ENCODE measurements around the gene FDXR.

DNA sequence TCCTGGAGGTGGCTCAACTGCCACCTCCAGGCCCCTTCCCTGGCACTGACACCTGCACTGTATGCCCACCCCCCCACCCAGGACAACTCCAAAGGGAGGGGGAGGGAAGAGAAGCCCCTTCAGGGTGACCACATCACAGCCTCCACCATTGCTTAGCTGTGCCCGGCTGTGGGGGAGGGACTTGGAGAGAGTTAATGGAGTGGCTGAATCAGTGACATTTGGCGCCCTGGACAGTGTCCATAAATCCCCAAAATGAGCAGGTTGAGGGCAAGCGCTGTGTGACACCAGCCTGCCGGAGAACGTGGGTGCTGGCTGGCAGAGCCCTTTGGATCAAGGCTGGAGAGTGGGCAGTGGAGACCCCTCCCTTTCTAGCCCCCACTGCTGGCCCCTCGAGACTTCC lies 49.4 kb upstream of the FDXR start:
- no peak for TF ChIP-seq YY1 (IDR thresholded peaks at IDR 0.05; ENCODE audit: insufficient read depth, insufficient read length)
- TF ChIP-seq ZNF274 (IDR thresholded peaks at IDR 0.05; ENCODE audit: low read depth, low read length), result no peak
